ENCODE measurements around the gene HES4. TPM values are rescaled to one million over a fixed set of nuclear protein-coding genes. Genes with fewer than 3 reads are reported as not detected.
A peak's percentile ranks its signal among the peaks of the same experiment; 100 is the strongest.

The HES4 gene
- total and polyA plus RNA-seq, 10 of the 15 experiments (the other 5 are each of a cell fraction or from before 2014, with no cell fraction given), result 0.44 to 1.7 (median 0.85) TPM; not detected in 5

GRCh38 chr1:984476-984814, 15.5 kb downstream of the HES4 start:
- 58% methylated on average over 12 of the region's 12 CpGs for WGBS (ENCODE audit: insufficient coverage, insufficient replicate concordance, low lambda C conversion rate, missing lambda C conversion rate)
- Histone ChIP-seq H3K4me3 (no peak overlapping the region), H3K79me2 (ENCODE audit: control insufficient read depth, insufficient read depth, low read length) (no peaks in the 10 kb centered on the region), H3K9ac (ENCODE audit: control insufficient read depth, insufficient read depth, low read length) (no peak overlapping the region), H4K20me1 (ENCODE audit: control insufficient read depth, insufficient read depth) (no peaks in the 10 kb centered on the region), H2AFZ (ENCODE audit: control insufficient read depth, low read depth, low read length) (no peak overlapping the region), H3K4me1 (ENCODE audit: control insufficient read depth, insufficient read depth, low read length) (no peaks in the 10 kb centered on the region), H3K27me3 (replicated peaks in 1 of 2; ENCODE audit: control insufficient read depth in 2 of 2, insufficient read depth in 2 of 2, low read length in 1 of 2) (no peaks in the 10 kb centered on the region), H3K9me3 (replicated peaks; ENCODE audit: control insufficient read depth, insufficient read depth, low read length) (no peaks in the 10 kb centered on the region; the same call in 2 of the 3 replicates), H3K27ac (ENCODE audit: control insufficient read depth, insufficient read depth) (no peak overlapping the region), H3K36me3 (ENCODE audit: control insufficient read depth in 2 of 2, insufficient read depth in 2 of 2, low read length in 1 of 2) (no peaks in the 10 kb centered on the region), H3K4me2 (ENCODE audit: control insufficient read depth, insufficient read depth) (no peak overlapping the region)
- in situ Hi-C loops (cut with MboI) (loop anchor here (5.0 kb wide), 1 partner anchor 78 kb away; no protein-coding TSS in a partner anchor), intact Hi-C loops (cut with micrococcal nuclease; ENCODE audit: unreplicated experiment) (loop anchor here (1.0 to 2.0 kb wide), 2 partner anchors 79 to 308 kb away; no protein-coding TSS in a partner anchor)
- ChIA-PET RAD21 (ENCODE audit: unreplicated experiment) (interaction anchor here (0.7 to 2.4 kb wide), 15 partner anchors 8 to 307 kb away, joined by 3 to 19 read pairs (median 3); partner anchors contain the start of genes AGRN and ISG15), SMC1A (ENCODE audit: uncharacterized antibody, unreplicated experiment) (interaction anchor here (0.6 to 2.7 kb wide), 11 partner anchors 13 to 307 kb away, joined by 3 to 13 read pairs (median 4); partner anchors contain the start of gene ISG15), CTCF (interaction anchor here (0.7 to 8.0 kb wide), 18 partner anchors 9 to 387 kb away, joined by 3 to 71 read pairs (median 6); partner anchors contain the start of genes ISG15 and NOC2L), POLR2A (interaction anchor here (0.6 to 1.0 kb wide), 4 partner anchors 11 to 321 kb away, joined by 3 to 7 read pairs (median 3); partner anchors contain the start of gene ISG15)
- no TSS peak for BruUV-seq (replicated peaks)
- no peak for DNase-seq (ENCODE audit: low read depth, low spot score)
- no peak for ATAC-seq
- TF ChIP-seq MAX (IDR thresholded peaks at IDR 0.05; ENCODE audit: low read depth, low read length), result no peak
- TF ChIP-seq ZNF274 (IDR thresholded peaks at IDR 0.05; ENCODE audit: insufficient read depth, insufficient read length), result no peak
- no peak for TF ChIP-seq NR2C1 (IDR thresholded peaks at IDR 0.05)
- no peak for FAIRE-seq

GRCh38 chr1:983798-984475, 16.0 kb downstream of the HES4 start:
- no peaks in the 10 kb centered on the region for H3K9me3 ChIP-seq (replicated peaks; ENCODE audit: control insufficient read depth, insufficient read depth, low read length)
- no peaks in the 10 kb centered on the region for H4K20me1 ChIP-seq (ENCODE audit: control insufficient read depth, insufficient read depth)
- ChIA-PET CTCF (interaction anchor here (0.7 to 8.0 kb wide), 20 partner anchors 9 to 388 kb away, joined by 3 to 71 read pairs (median 6); partner anchors contain the start of genes ISG15 and NOC2L), RAD21 (ENCODE audit: unreplicated experiment) (interaction anchor here (0.7 to 2.4 kb wide), 19 partner anchors 9 to 308 kb away, joined by 3 to 19 read pairs (median 3); partner anchors contain the start of genes AGRN, C1orf159 and ISG15), POLR2A (interaction anchor here (0.7 to 1.0 kb wide), 2 partner anchors 29 to 322 kb away, joined by 3 to 7 read pairs; partner anchors contain the start of gene ISG15), SMC1A (ENCODE audit: uncharacterized antibody, unreplicated experiment) (interaction anchor here (0.6 to 2.7 kb wide), 11 partner anchors 14 to 307 kb away, joined by 3 to 13 read pairs (median 4); partner anchors contain the start of gene ISG15)
- intact Hi-C loops (cut with micrococcal nuclease; ENCODE audit: unreplicated experiment) (loop anchor here (1.0 to 2.0 kb wide), 2 partner anchors 79 to 309 kb away; no protein-coding TSS in a partner anchor), in situ Hi-C loops (cut with MboI) (loop anchor here (5.0 kb wide), 1 partner anchor 78 kb away; no protein-coding TSS in a partner anchor)
- no peaks in the 10 kb centered on the region for H3K79me2 ChIP-seq (ENCODE audit: control insufficient read depth, insufficient read depth, low read length)
- no peak overlapping the region for H2AFZ ChIP-seq (ENCODE audit: control insufficient read depth, low read depth, low read length)
- H3K4me3 ChIP-seq, result no peak overlapping the region
- no peaks in the 10 kb centered on the region for H3K36me3 ChIP-seq (ENCODE audit: control insufficient read depth in 2 of 2, insufficient read depth in 2 of 2, low read length in 1 of 2)
- H3K4me1 ChIP-seq (ENCODE audit: control insufficient read depth, insufficient read depth, low read length), result no peaks in the 10 kb centered on the region
- no peak for DNase-seq (ENCODE audit: low read depth, low spot score)
- H3K4me2 ChIP-seq (ENCODE audit: control insufficient read depth, insufficient read depth), result no peak overlapping the region
- no peaks in the 10 kb centered on the region for H3K27me3 ChIP-seq (replicated peaks in 1 of 2; ENCODE audit: control insufficient read depth in 2 of 2, insufficient read depth in 2 of 2, low read length in 1 of 2)
- no peak for FAIRE-seq
- no peak overlapping the region for H3K9ac ChIP-seq (ENCODE audit: control insufficient read depth, insufficient read depth, low read length)
- no TSS peak for BruUV-seq (replicated peaks)
- 4% methylated on average over 20 of the region's 29 CpGs for WGBS (ENCODE audit: insufficient coverage, insufficient replicate concordance, low lambda C conversion rate, missing lambda C conversion rate)
- H3K27ac ChIP-seq (ENCODE audit: control insufficient read depth, insufficient read depth), result no peak overlapping the region
- ATAC-seq, result peak; percentile 88
- TF ChIP-seq IRF4 (IDR thresholded peaks at IDR 0.05; ENCODE audit: low read depth, low read length), result no peak
- TF ChIP-seq FOXK2 (IDR thresholded peaks at IDR 0.05), result no peak
- no peak for TF ChIP-seq NR2C2 (IDR thresholded peaks at IDR 0.05; ENCODE audit: borderline replicate concordance, control insufficient read depth, insufficient read length, low read depth)
- no peak for TF ChIP-seq TCF7 (IDR thresholded peaks at IDR 0.05; ENCODE audit: borderline replicate concordance)
- TF ChIP-seq CBX3 (IDR thresholded peaks at IDR 0.05; ENCODE audit: borderline replicate concordance, low read depth), result no peak
- no peak for TF ChIP-seq ATF7 (IDR thresholded peaks at IDR 0.05; ENCODE audit: low read depth)
- no peak for TF ChIP-seq PRDM15 (CRISPR knock-in tag; IDR thresholded peaks at IDR 0.05)
- TF ChIP-seq CHD4 (IDR thresholded peaks at IDR 0.05), result no peak
- no peak for TF ChIP-seq MTA2 (IDR thresholded peaks at IDR 0.05; ENCODE audit: low read depth)

Measured in GM12878 (cell line).